MM.1S (cell line): ENCODE data around the gene CUBN.

Source experiments
- DNase-seq: peaks from one replicate; pipeline ENCODE4 v3.0.0-alpha.2; 2015
- H2AFZ ChIP-seq: fragments of 300-600 bp; sonication (generic); 2 replicates; pipeline ENCODE4 v1.6.0; 2016; ENCODE audit warnings: antibody characterized with exemption, low read length
- H3F3A ChIP-seq: fragments of 300-600 bp; sonication (generic); 2 replicates; pipeline ENCODE4 v1.6.1; 2016; ENCODE audit warnings: mild to moderate bottlenecking, antibody characterized with exemption, low read length, moderate library complexity, mixed read lengths; ENCODE audit not compliant: insufficient read depth
- H3K27ac ChIP-seq: fragments of 300-600 bp; sonication (generic); 2 replicates; pipeline ENCODE4 v1.5.1; 2016; ENCODE audit warnings: mild to moderate bottlenecking, low read length
- H3K27me3 ChIP-seq: fragments of 300-600 bp; sonication (generic); replicated peaks from 2 replicates; pipeline ENCODE4 v1.6.0; 2016; ENCODE audit warnings: low read length; ENCODE audit not compliant: insufficient read depth
- H3K36me3 ChIP-seq: fragments of 300-600 bp; sonication (generic); replicated peaks from 2 replicates; pipeline ENCODE4 v1.6.1; 2016; ENCODE audit warnings: mild to moderate bottlenecking, low read length, mixed read lengths; ENCODE audit not compliant: insufficient read depth
- H3K4me1 ChIP-seq: fragments of 300-600 bp; sonication (generic); 2 replicates; pipeline ENCODE4 v1.6.1; 2016; ENCODE audit warnings: low read length, mixed read lengths
- H3K4me2 ChIP-seq: fragments of 300-600 bp; sonication (generic); 2 replicates; pipeline ENCODE4 v1.6.0; 2016; ENCODE audit warnings: low read depth, low read length
- H3K4me3 ChIP-seq: fragments of 300-600 bp; sonication (generic); 2 replicates; pipeline ENCODE4 v1.5.1; 2016; ENCODE audit warnings: low read length, mixed read lengths
- H3K79me2 ChIP-seq: fragments of 300-600 bp; sonication (generic); 2 replicates; pipeline ENCODE4 v1.6.1; 2016; ENCODE audit warnings: mixed run types, low read length, mixed read lengths
- H3K9ac ChIP-seq: fragments of 300-600 bp; sonication (generic); 2 replicates; pipeline ENCODE4 v1.6.1; 2016; ENCODE audit warnings: low read length, mixed read lengths
- H3K9me2 ChIP-seq: fragments of 300-600 bp; sonication (generic); replicated peaks from 2 replicates; pipeline ENCODE4 v1.6.1; 2016; ENCODE audit warnings: mild to moderate bottlenecking, low read length, mixed read lengths; ENCODE audit not compliant: insufficient read depth
- H3K9me3 ChIP-seq: fragments of 300-600 bp; sonication (generic); replicated peaks from 2 replicates; pipeline ENCODE4 v1.6.1; 2016; ENCODE audit warnings: mild to moderate bottlenecking, low read length, mixed read lengths; ENCODE audit not compliant: insufficient read depth
- H4K20me1 ChIP-seq: fragments of 300-600 bp; sonication (generic); 2 replicates; pipeline ENCODE4 v1.6.1; 2016; ENCODE audit warnings: mild to moderate bottlenecking, low read length, moderate library complexity, mixed read lengths; ENCODE audit not compliant: insufficient read depth
- CTCF ChIP-seq: fragments of 300-600 bp; sonication (generic); IDR thresholded peaks from 2 replicates; pipeline ENCODE4 v1.5.1; 2016; ENCODE audit warnings: antibody characterized with exemption, low read length, mixed read lengths
- EZH2 ChIP-seq: fragments of 300-600 bp; sonication (generic); optimal IDR thresholded peaks from 2 replicates; pipeline ENCODE3; 2017; ENCODE audit warnings: low read depth, mild to moderate bottlenecking, antibody characterized with exemption, low read length, mixed read lengths
- EZH2phosphoT487 ChIP-seq: fragments of 300-600 bp; sonication (generic); IDR thresholded peaks from 2 replicates; pipeline ENCODE4 v1.6.1; 2018; ENCODE audit warnings: antibody characterized with exemption, low read length

CUBN gene

GRCh38 chr10:16883084-16883483 is 246.5 kb downstream of the CUBN start:
- H3K27me3 ChIP-seq: no peaks in the 10 kb centered on the region
- TF ChIP-seq EZH2phosphoT487 (no peak), CTCF (no peak), EZH2 (no peak)
- H3K4me2 ChIP-seq: no peak overlapping the region
- no peaks in the 10 kb centered on the region for H4K20me1 ChIP-seq
- H3K9me2 ChIP-seq: no peaks in the 10 kb centered on the region
- no peak overlapping the region for H3K9ac ChIP-seq
- H3K4me3 ChIP-seq: no peak overlapping the region
- no peaks in the 10 kb centered on the region for H3K36me3 ChIP-seq
- no peaks in the 10 kb centered on the region for H3K9me3 ChIP-seq
- no peak for DNase-seq
- H3K27ac ChIP-seq: no peak overlapping the region
- H3K4me1 ChIP-seq: no peaks in the 10 kb centered on the region
- H2AFZ ChIP-seq: no peak overlapping the region
- H3F3A ChIP-seq: no peaks in the 10 kb centered on the region
- H3K79me2 ChIP-seq: no peaks in the 10 kb centered on the region

- Histone ChIP-seq H3K27me3 (no peaks in the 10 kb centered on the region), H3K9me3 (no peaks in the 10 kb centered on the region), H3K79me2 (no peaks in the 10 kb centered on the region), H3F3A (no peaks in the 10 kb centered on the region), H2AFZ (no peak overlapping the region), H3K4me3 (no peak overlapping the region), H3K9me2 (no peaks in the 10 kb centered on the region), H3K9ac (no peak overlapping the region), H3K36me3 (no peaks in the 10 kb centered on the region), H3K4me2 (no peak overlapping the region), H3K27ac (no peak overlapping the region), H4K20me1 (no peaks in the 10 kb centered on the region), H3K4me1 (no peaks in the 10 kb centered on the region)
- DNase-seq: no peak
- TF ChIP-seq EZH2phosphoT487 (no peak), EZH2 (no peak), CTCF (no peak)
Measured at GRCh38 chr10:16870331-16870730, 259.3 kb downstream of the CUBN start.

GRCh38 chr10:16867990-16868389 is 261.6 kb downstream of the CUBN start:
- Histone ChIP-seq H3K4me1 (no peaks in the 10 kb centered on the region), H3K79me2 (no peaks in the 10 kb centered on the region), H3K9ac (no peak overlapping the region), H3K4me2 (no peak overlapping the region), H3K9me3 (no peaks in the 10 kb centered on the region), H4K20me1 (no peaks in the 10 kb centered on the region), H3K36me3 (no peaks in the 10 kb centered on the region), H3K9me2 (no peaks in the 10 kb centered on the region), H3F3A (no peaks in the 10 kb centered on the region), H2AFZ (no peak overlapping the region), H3K27me3 (no peaks in the 10 kb centered on the region), H3K4me3 (no peak overlapping the region), H3K27ac (no peak overlapping the region)
- no peak for TF ChIP-seq EZH2
- TF ChIP-seq CTCF: no peak
- no peak for TF ChIP-seq EZH2phosphoT487
- DNase-seq: no peak

- no peak for DNase-seq
- H3K36me3 ChIP-seq: no peaks in the 10 kb centered on the region
- TF ChIP-seq CTCF (no peak), EZH2phosphoT487 (no peak), EZH2 (no peak)
- no peak overlapping the region for H2AFZ ChIP-seq
- H3K9ac ChIP-seq: no peak overlapping the region
- no peak overlapping the region for H3K4me3 ChIP-seq
- no peaks in the 10 kb centered on the region for H3K27me3 ChIP-seq
- H4K20me1 ChIP-seq: no peaks in the 10 kb centered on the region
- H3K9me2 ChIP-seq: no peaks in the 10 kb centered on the region
- no peak overlapping the region for H3K27ac ChIP-seq
- no peaks in the 10 kb centered on the region for H3F3A ChIP-seq
- H3K4me2 ChIP-seq: no peak overlapping the region
- H3K79me2 ChIP-seq: no peaks in the 10 kb centered on the region
- no peaks in the 10 kb centered on the region for H3K9me3 ChIP-seq
- H3K4me1 ChIP-seq: no peaks in the 10 kb centered on the region
Measured at GRCh38 chr10:16867556-16867955, 262.1 kb downstream of the CUBN start.
